ENCODE results near the gene ALMS1. TPM values are rescaled to one million over a fixed set of nuclear protein-coding genes. Genes with fewer than 3 reads are reported as not detected.

The ALMS1 gene
- polyA plus RNA-seq, 1 donor (not counting 4 experiments of a cell fraction or from before 2014, with no cell fraction given), result 4.4 TPM

- DNase-seq (ENCODE audit: low read depth, low spot score) (no peak), FAIRE-seq (no peak)
- H3K36me3 ChIP-seq (ENCODE audit: control insufficient read depth in 2 of 2, extremely low read depth in 1 of 2, insufficient read depth in 2 of 2, low read length in 2 of 2), result no peaks in the 10 kb centered on the region
- H3K4me2 ChIP-seq (ENCODE audit: control insufficient read depth, extremely low read depth, insufficient read depth, low read depth, low read length), result no peak overlapping the region
- H3K4me3 ChIP-seq (ENCODE audit: control insufficient read depth in 2 of 3, extremely low read depth in 1 of 3, insufficient read depth in 2 of 3, low read depth in 1 of 3, low read length in 3 of 3), result no peak overlapping the region
- H3K79me2 ChIP-seq (ENCODE audit: control insufficient read depth, insufficient read depth, low read length), result no peaks in the 10 kb centered on the region
- H2AFZ ChIP-seq (ENCODE audit: control insufficient read depth, low read length), result no peak overlapping the region
- TF ChIP-seq EZH2 (IDR thresholded peaks at IDR 0.05; ENCODE audit: low read length) (no peak), CTCF (optimal IDR thresholded peaks at IDR 0.05 in 1 of 3, IDR thresholded peaks at IDR 0.05 in 1 of 3, conservative IDR thresholded peaks at IDR 0.05 in 1 of 3; ENCODE audit: extremely low read depth in 1 of 3, insufficient read depth in 2 of 3, low read length in 3 of 3) (no peak)
- no peak overlapping the region for H3K9ac ChIP-seq (ENCODE audit: control insufficient read depth, extremely low read depth, insufficient read depth, low read length)
- H3K27ac ChIP-seq (ENCODE audit: control insufficient read depth, insufficient read depth, low read length), result no peak overlapping the region
- no peaks in the 10 kb centered on the region for H3K27me3 ChIP-seq (ENCODE audit: control insufficient read depth, extremely low read depth, insufficient read depth, low read length)
- H3K9me3 ChIP-seq (ENCODE audit: control insufficient read depth, low read depth, low read length), result no peaks in the 10 kb centered on the region
- no peaks in the 10 kb centered on the region for H4K20me1 ChIP-seq (ENCODE audit: control insufficient read depth, extremely low read depth, insufficient read depth, low read length)
- no peaks in the 10 kb centered on the region for H3K9me1 ChIP-seq (ENCODE audit: control insufficient read depth, extremely low read depth, insufficient read depth, low read length)
- no peaks in the 10 kb centered on the region for H3K4me1 ChIP-seq (ENCODE audit: control insufficient read depth, extremely low read depth, insufficient read depth, low read length)
- dilution Hi-C loops (cut with MboI; ENCODE audit: extremely low pct_ligation_motif_present, low sequenced_read_pairs), result no loop called here
These were observed 16.9 kb downstream of the ALMS1 start for GRCh38 chr2:73402386-73403103.

- H3K27ac ChIP-seq (ENCODE audit: control insufficient read depth, insufficient read depth, low read length), result no peak overlapping the region
- no peaks in the 10 kb centered on the region for H3K9me3 ChIP-seq (ENCODE audit: control insufficient read depth, low read depth, low read length)
- H3K9ac ChIP-seq (ENCODE audit: control insufficient read depth, extremely low read depth, insufficient read depth, low read length), result no peak overlapping the region
- DNase-seq (ENCODE audit: low read depth, low spot score), result no peak
- H3K4me3 ChIP-seq (ENCODE audit: control insufficient read depth in 2 of 3, extremely low read depth in 1 of 3, insufficient read depth in 2 of 3, low read depth in 1 of 3, low read length in 3 of 3), result no peak overlapping the region
- no peaks in the 10 kb centered on the region for H3K27me3 ChIP-seq (ENCODE audit: control insufficient read depth, extremely low read depth, insufficient read depth, low read length)
- H3K9me1 ChIP-seq (ENCODE audit: control insufficient read depth, extremely low read depth, insufficient read depth, low read length), result no peaks in the 10 kb centered on the region
- dilution Hi-C loops (cut with MboI; ENCODE audit: extremely low pct_ligation_motif_present, low sequenced_read_pairs), result no loop called here
- H4K20me1 ChIP-seq (ENCODE audit: control insufficient read depth, extremely low read depth, insufficient read depth, low read length), result no peaks in the 10 kb centered on the region
- no peaks in the 10 kb centered on the region for H3K4me1 ChIP-seq (ENCODE audit: control insufficient read depth, extremely low read depth, insufficient read depth, low read length)
- H2AFZ ChIP-seq (ENCODE audit: control insufficient read depth, low read length), result no peak overlapping the region
- no peak for FAIRE-seq
- no peaks in the 10 kb centered on the region for H3K36me3 ChIP-seq (ENCODE audit: control insufficient read depth in 2 of 2, extremely low read depth in 1 of 2, insufficient read depth in 2 of 2, low read length in 2 of 2)
- no peaks in the 10 kb centered on the region for H3K79me2 ChIP-seq (ENCODE audit: control insufficient read depth, insufficient read depth, low read length)
- no peak overlapping the region for H3K4me2 ChIP-seq (ENCODE audit: control insufficient read depth, extremely low read depth, insufficient read depth, low read depth, low read length)
- TF ChIP-seq CTCF (optimal IDR thresholded peaks at IDR 0.05 in 1 of 3, IDR thresholded peaks at IDR 0.05 in 1 of 3, conservative IDR thresholded peaks at IDR 0.05 in 1 of 3; ENCODE audit: extremely low read depth in 1 of 3, insufficient read depth in 2 of 3, low read length in 3 of 3) (no peak), EZH2 (IDR thresholded peaks at IDR 0.05; ENCODE audit: low read length) (no peak)
These were observed 17.6 kb downstream of the ALMS1 start for GRCh38 chr2:73403237-73403636.

Data from keratinocyte (primary cell).